OCI-LY3 (cell line): ENCODE results near the gene ALDH1L1.

ENCODE experiments used
- H2AFZ ChIP-seq: fragments of 200-600, 300-600 bp; shearing (Covaris generic); 2 replicates; pipeline ENCODE4 v1.6.0; 2014; ENCODE audit warnings: antibody characterized with exemption, low read depth, low read length
- H3K27ac ChIP-seq: fragments of 200-600, 300-600 bp; sonication (generic); 2 replicates; pipeline ENCODE4 v1.5.1; 2014; ENCODE audit warnings: mild to moderate bottlenecking, low read length, moderate library complexity, mixed read lengths
- H3K27me3 ChIP-seq: fragments of 200-600, 300-600 bp; sonication (generic); 2 replicates; pipeline ENCODE4 v1.6.1; 2014; ENCODE audit warnings: low read depth, low read length, mixed read lengths
- H3K36me3 ChIP-seq: fragments of 200-600, 300-600 bp; sonication (generic); replicated peaks from 2 replicates; pipeline ENCODE3; 2014; ENCODE audit warnings: low read depth, low read length, mixed read lengths
- H3K4me1 ChIP-seq: fragments of 300-600, 200-600 bp; sonication (generic); 2 replicates; pipeline ENCODE4 v1.6.1; 2014; ENCODE audit warnings: low read length, mixed read lengths
- H3K4me2 ChIP-seq: fragments of 200-600, 300-600 bp; sonication (generic); 2 replicates; pipeline ENCODE4 v1.6.1; 2014; ENCODE audit warnings: low read length, mixed read lengths
- H3K4me3 ChIP-seq: fragments of 300-600, 200-600 bp; sonication (generic); 2 replicates; pipeline ENCODE4 v1.5.1; 2014; ENCODE audit warnings: antibody characterized with exemption, mild to moderate bottlenecking, low read length, moderate library complexity
- H3K79me2 ChIP-seq: fragments of 300-600, 200-600 bp; shearing (Covaris generic); 2 replicates; pipeline ENCODE4 v1.6.1; 2014; ENCODE audit warnings: mild to moderate bottlenecking, low read length, mixed read lengths
- H3K9ac ChIP-seq: fragments of 300-600, 200-600 bp; shearing (Covaris generic); 2 replicates; pipeline ENCODE4 v1.6.0; 2014; ENCODE audit warnings: mild to moderate bottlenecking, low read length, moderate library complexity
- H3K9me3 ChIP-seq: fragments of 200-600, 300-600 bp; shearing (Covaris generic); 2 replicates; pipeline ENCODE4 v1.6.1; 2014; ENCODE audit warnings: low read length, mixed read lengths; ENCODE audit not compliant: insufficient read depth
- H4K20me1 ChIP-seq: fragments of 200-600, 300-600 bp; sonication (generic); 2 replicates; pipeline ENCODE4 v1.6.1; 2016; ENCODE audit warnings: low read length, mixed read lengths; ENCODE audit not compliant: insufficient read depth
- CTCF ChIP-seq: fragments of 200-600, 300-600 bp; sonication (generic); IDR thresholded peaks from 2 replicates; pipeline ENCODE4 v1.5.1; 2014; ENCODE audit warnings: antibody characterized with exemption, low read length, low read depth
- EZH2phosphoT487 ChIP-seq: fragments of 200-600 bp; shearing (Covaris generic); IDR thresholded peaks from 2 replicates; pipeline ENCODE4 v1.6.1; 2018; ENCODE audit warnings: antibody characterized with exemption, mixed run types, low read depth

ALDH1L1 gene

GRCh38 chr3:126134219-126134975, 46.0 kb downstream of the ALDH1L1 start:
- peak overlapping the region; percentile 36; the same call in 1 of the 2 replicates for H2AFZ ChIP-seq
- H3K4me2 ChIP-seq, result peak overlapping the region; percentile 56

GRCh38 chr3:126133606-126134005, 46.8 kb downstream of the ALDH1L1 start:
- no peak overlapping the region for H3K9ac ChIP-seq
- peaks cover 4% of the 10 kb centered on the region for H3K27me3 ChIP-seq
- H3K4me2 ChIP-seq, result no peak overlapping the region
- no peak overlapping the region for H3K4me3 ChIP-seq
- H2AFZ ChIP-seq, result no peak overlapping the region
- no peaks in the 10 kb centered on the region for H4K20me1 ChIP-seq
- H3K4me1 ChIP-seq, result no peaks in the 10 kb centered on the region
- no peaks in the 10 kb centered on the region for H3K79me2 ChIP-seq
- no peaks in the 10 kb centered on the region for H3K9me3 ChIP-seq
- no peak for TF ChIP-seq CTCF
- no peak for TF ChIP-seq EZH2phosphoT487
- H3K36me3 ChIP-seq, result no peaks in the 10 kb centered on the region
- no peak overlapping the region for H3K27ac ChIP-seq

More at GRCh38 chr3:126134219-126134975, 46.0 kb downstream of the ALDH1L1 start:
- H3K4me1 ChIP-seq, result no peaks in the 10 kb centered on the region
- no peak overlapping the region for H3K9ac ChIP-seq
- no peak overlapping the region for H3K4me3 ChIP-seq
- no peaks in the 10 kb centered on the region for H3K79me2 ChIP-seq
- peaks cover 12% of the 10 kb centered on the region for H3K27me3 ChIP-seq
- no peaks in the 10 kb centered on the region for H4K20me1 ChIP-seq
- no peaks in the 10 kb centered on the region for H3K36me3 ChIP-seq
- H3K9me3 ChIP-seq, result no peaks in the 10 kb centered on the region
- TF ChIP-seq EZH2phosphoT487 (no peak), CTCF (peak; percentile 79)
- H3K27ac ChIP-seq, result no peak overlapping the region

- Histone ChIP-seq H3K36me3 (no peaks in the 10 kb centered on the region), H3K4me1 (no peaks in the 10 kb centered on the region), H3K9ac (no peak overlapping the region), H4K20me1 (no peaks in the 10 kb centered on the region), H3K9me3 (no peaks in the 10 kb centered on the region), H3K4me3 (no peak overlapping the region), H3K27me3 (0 out of 2 replicates have a peak, but pooled peaks cover 2% of the 10 kb centered on the region), H3K4me2 (no peak overlapping the region), H2AFZ (no peak overlapping the region), H3K79me2 (no peaks in the 10 kb centered on the region), H3K27ac (no peak overlapping the region)
- TF ChIP-seq CTCF (peak; percentile 38), EZH2phosphoT487 (no peak)
These were observed 47.5 kb downstream of the ALDH1L1 start for GRCh38 chr3:126132751-126133511.
